Esophagus muscularis mucosa (tissue), 3 donors: ENCODE measurements around the gene VEPH1.

ENCODE experiments used
- CTCF ChIP-seq, 3 experiments: fragments of 200-600 bp in 2 of 3; fragments of 450-650 bp in 1 of 3; sonication (generic) in 2 of 3; IDR thresholded peaks; one replicate each; pipeline ENCODE4 v1.5.1; 2017 to 2019; ENCODE audit warnings: antibody characterized with exemption in 3 of 3, mild to moderate bottlenecking in 2 of 3, moderate library complexity in 1 of 3
- POLR2A ChIP-seq: fragments of 450-650 bp; IDR thresholded peaks from one replicate; pipeline ENCODE4 v1.6.1; 2017; ENCODE audit warnings: antibody characterized with exemption, moderate library complexity, mild to moderate bottlenecking, low read depth
- POLR2AphosphoS5 ChIP-seq, 2 donors: sonication (generic); formaldehyde crosslinking; IDR thresholded peaks; one replicate each; pipeline ENCODE4 v1.6.1; 2017; ENCODE audit warnings: antibody characterized with exemption in 2 of 2

GRCh38 chr3:157368171-157368570 lies 135.0 kb downstream of the VEPH1 start:
- TF ChIP-seq CTCF (IDR thresholded peaks at IDR 0.05) (no peak), POLR2AphosphoS5 (IDR thresholded peaks at IDR 0.05) (no peak), POLR2A (no peak)
